K562 (cell line): ENCODE results near the gene ATXN10.
"Not testable (repeated sequence)": the region's sequence is repeated elsewhere in the genome, so short reads cannot be mapped to it uniquely, and the experiment has no call there.

ENCODE experiments used
- POLR2A ChIP-seq: fragments of 450-650 bp; conservative IDR thresholded peaks from 2 replicates; pipeline ENCODE4 v1.6.1; 2016
- SRSF7 ChIP-seq: fragments of 200-400 bp; formaldehyde crosslinking; optimal IDR thresholded peaks from 2 replicates; pipeline ENCODE3; 2017; ENCODE audit warnings: mild to moderate bottlenecking, low read depth, low read length

- not testable (repeated sequence) for TF ChIP-seq POLR2A, SRSF7
These were observed 48.0 kb upstream of the ATXN10 start for GRCh38 chr22:45623464-45624145.
